ENCODE results near the gene NUDT1.
A peak's percentile ranks its signal among the peaks of the same experiment; 100 is the strongest.

NUDT1 gene

DNA sequence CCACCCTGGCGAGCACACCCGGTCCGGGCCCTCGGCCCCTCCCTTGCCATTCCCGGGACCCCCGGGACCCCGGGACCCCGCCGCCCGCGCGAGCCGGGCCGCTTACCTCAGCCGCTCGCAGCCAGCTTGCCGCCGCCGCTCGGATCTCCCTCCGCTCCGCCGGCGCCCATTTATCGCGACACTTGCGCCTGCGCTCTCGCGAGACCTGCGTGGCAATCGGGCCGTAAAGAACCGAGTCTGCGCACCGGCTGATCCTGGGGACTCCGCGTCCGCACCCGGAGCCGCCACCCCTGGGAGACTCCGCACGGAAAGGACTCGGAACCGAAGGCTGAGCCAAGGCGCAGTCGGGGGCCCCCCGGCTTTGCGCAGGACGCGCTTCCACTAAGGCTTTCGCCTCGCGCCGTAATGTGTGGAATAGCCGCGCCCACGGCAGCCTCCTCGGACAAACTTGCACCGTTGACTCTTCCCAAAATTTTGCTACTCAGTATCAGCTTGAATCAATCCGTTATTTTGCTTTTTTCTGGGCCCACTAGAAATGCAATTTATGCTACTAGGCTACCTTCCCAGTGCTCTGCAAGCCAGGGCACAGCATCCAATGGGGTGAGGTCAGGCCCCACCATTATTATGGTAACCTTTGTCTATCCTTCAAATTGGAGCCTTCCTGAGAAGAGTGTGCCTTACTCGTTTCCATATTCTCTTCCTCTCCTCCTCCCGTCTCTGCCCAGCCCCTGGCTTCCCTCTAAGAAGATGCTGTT is 9.1 kb upstream of the NUDT1 start, which contains the start of gene MAD1L1:
MAD1L1 (minus strand) TSS at position 180 of the 755 bp plus-strand sequence. CDS start 2,812 bp downstream, outside the sequence.
- Histone ChIP-seq H3K9me2 (replicated peaks; ENCODE audit: control insufficient read depth, low read length) (no peaks in the 10 kb centered on the region), H3K9me3 (ENCODE audit: control insufficient read depth, insufficient read depth, low read length) (no peaks in the 10 kb centered on the region), H3K27me3 (ENCODE audit: control insufficient read depth, low read length) (no peaks in the 10 kb centered on the region), H3K27ac (ENCODE audit: low read depth, low read length) (peak within 1 kb of the TSS; percentile 15; the same call in 1 of the 2 replicates), H3K4me2 (ENCODE audit: low read length) (peak within 1 kb of the TSS; percentile 75), H3F3A (ENCODE audit: control insufficient read depth, insufficient read depth) (peaks cover 33% of the 10 kb centered on the region), H3K79me2 (ENCODE audit: control insufficient read depth, low read length) (peaks cover 87% of the 10 kb centered on the region), H3K4me1 (ENCODE audit: control insufficient read depth, low read length) (peaks cover 49% of the 10 kb centered on the region), H4K20me1 (ENCODE audit: control insufficient read depth, insufficient read depth, low read depth, low read length) (peaks cover 19% of the 10 kb centered on the region), H3K36me3 (ENCODE audit: control insufficient read depth, low read length) (peaks cover 72% of the 10 kb centered on the region), H3K4me3 (ENCODE audit: low read length) (peak within 1 kb of the TSS; percentile 92)
- TF ChIP-seq EZH2phosphoT487 (IDR thresholded peaks at IDR 0.05; ENCODE audit: borderline replicate concordance, low read length) = no peak
- TF ChIP-seq, protein P1, sequence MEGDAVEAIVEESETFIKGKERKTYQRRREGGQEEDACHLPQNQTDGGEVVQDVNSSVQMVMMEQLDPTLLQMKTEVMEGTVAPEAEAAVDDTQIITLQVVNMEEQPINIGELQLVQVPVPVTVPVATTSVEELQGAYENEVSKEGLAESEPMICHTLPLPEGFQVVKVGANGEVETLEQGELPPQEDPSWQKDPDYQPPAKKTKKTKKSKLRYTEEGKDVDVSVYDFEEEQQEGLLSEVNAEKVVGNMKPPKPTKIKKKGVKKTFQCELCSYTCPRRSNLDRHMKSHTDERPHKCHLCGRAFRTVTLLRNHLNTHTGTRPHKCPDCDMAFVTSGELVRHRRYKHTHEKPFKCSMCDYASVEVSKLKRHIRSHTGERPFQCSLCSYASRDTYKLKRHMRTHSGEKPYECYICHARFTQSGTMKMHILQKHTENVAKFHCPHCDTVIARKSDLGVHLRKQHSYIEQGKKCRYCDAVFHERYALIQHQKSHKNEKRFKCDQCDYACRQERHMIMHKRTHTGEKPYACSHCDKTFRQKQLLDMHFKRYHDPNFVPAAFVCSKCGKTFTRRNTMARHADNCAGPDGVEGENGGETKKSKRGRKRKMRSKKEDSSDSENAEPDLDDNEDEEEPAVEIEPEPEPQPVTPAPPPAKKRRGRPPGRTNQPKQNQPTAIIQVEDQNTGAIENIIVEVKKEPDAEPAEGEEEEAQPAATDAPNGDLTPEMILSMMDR (IDR thresholded peaks at IDR 0.05; ENCODE audit: low read depth, low read length, poor library complexity, severe bottlenecking) = no peak

DNA sequence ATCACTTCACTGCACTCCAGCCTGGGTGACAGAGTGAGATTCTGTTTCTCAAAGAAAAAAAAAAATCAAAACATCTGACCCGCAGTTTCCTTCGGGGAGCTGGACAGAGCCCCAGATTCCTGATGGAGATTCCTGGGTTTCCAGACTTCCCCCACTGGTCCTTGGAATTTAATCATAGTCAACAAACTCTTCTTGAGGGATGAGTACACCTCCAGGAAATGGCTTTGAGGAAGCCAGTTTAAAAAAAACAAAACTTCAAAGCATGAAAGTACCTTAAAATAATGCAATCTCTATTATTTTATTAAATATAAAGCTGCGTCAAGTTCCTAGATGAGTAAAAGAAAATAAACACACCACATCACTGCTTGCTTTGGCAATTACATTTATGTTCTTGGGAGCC is 8.1 kb upstream of the NUDT1 start:
- peaks cover 83% of the 10 kb centered on the region for H3K79me2 ChIP-seq (ENCODE audit: control insufficient read depth, low read length)
- no peaks in the 10 kb centered on the region for H3K9me2 ChIP-seq (replicated peaks; ENCODE audit: control insufficient read depth, low read length)
- peaks cover 18% of the 10 kb centered on the region for H4K20me1 ChIP-seq (ENCODE audit: control insufficient read depth, insufficient read depth, low read depth, low read length)
- no peak overlapping the region for H3K27ac ChIP-seq (ENCODE audit: low read depth, low read length)
- H3K4me1 ChIP-seq (ENCODE audit: control insufficient read depth, low read length) = peaks cover 57% of the 10 kb centered on the region
- no peak for TF ChIP-seq EZH2phosphoT487 (IDR thresholded peaks at IDR 0.05; ENCODE audit: borderline replicate concordance, low read length)
- TF ChIP-seq, protein P1 (IDR thresholded peaks at IDR 0.05; ENCODE audit: low read depth, low read length, poor library complexity, severe bottlenecking) = no peak
- H3F3A ChIP-seq (ENCODE audit: control insufficient read depth, insufficient read depth) = peaks cover 38% of the 10 kb centered on the region
- H3K9me3 ChIP-seq (ENCODE audit: control insufficient read depth, insufficient read depth, low read length) = no peaks in the 10 kb centered on the region
- no peak overlapping the region for H3K4me2 ChIP-seq (ENCODE audit: low read length)
- H3K27me3 ChIP-seq (ENCODE audit: control insufficient read depth, low read length) = no peaks in the 10 kb centered on the region
- peaks cover 75% of the 10 kb centered on the region for H3K36me3 ChIP-seq (ENCODE audit: control insufficient read depth, low read length)
- no peak overlapping the region for H3K4me3 ChIP-seq (ENCODE audit: low read length)

DNA sequence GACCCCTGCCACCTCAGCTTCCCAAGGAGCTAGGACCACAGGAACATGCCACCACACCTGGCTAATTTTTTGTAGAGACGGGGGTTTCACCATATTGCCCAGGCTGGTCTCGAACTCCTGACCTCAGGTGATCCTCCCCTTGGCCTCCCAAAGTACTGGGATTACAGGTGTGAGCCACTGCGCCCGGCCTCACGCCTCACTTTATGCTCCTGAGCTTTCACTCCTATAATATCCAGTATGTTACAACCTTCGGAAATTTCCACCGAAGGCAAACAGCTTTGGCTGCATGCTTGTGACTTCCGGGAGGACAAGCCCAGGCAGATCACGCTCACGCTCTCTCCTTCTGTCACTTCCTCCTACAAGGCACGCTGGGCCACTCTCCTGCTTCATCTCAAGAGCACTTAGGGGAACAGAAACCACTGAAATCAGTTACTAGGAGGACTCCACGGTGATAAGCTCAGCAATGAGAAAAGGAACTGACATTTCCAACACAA is 4.9 kb upstream of the NUDT1 start:
- H3K79me2 ChIP-seq (ENCODE audit: control insufficient read depth, low read length) = peaks cover 83% of the 10 kb centered on the region

More for the DNA sequence above, 4.9 kb upstream of the NUDT1 start:
- Histone ChIP-seq H4K20me1 (ENCODE audit: control insufficient read depth, insufficient read depth, low read depth, low read length) (no peaks in the 10 kb centered on the region), H3K36me3 (ENCODE audit: control insufficient read depth, low read length) (peaks cover 80% of the 10 kb centered on the region), H3K9me3 (ENCODE audit: control insufficient read depth, insufficient read depth, low read length) (no peaks in the 10 kb centered on the region), H3K27ac (ENCODE audit: low read depth, low read length) (peak overlapping the region; percentile 87), H3K9me2 (replicated peaks; ENCODE audit: control insufficient read depth, low read length) (no peaks in the 10 kb centered on the region), H3K4me2 (ENCODE audit: low read length) (peak overlapping the region; percentile 92), H3F3A (ENCODE audit: control insufficient read depth, insufficient read depth) (peaks cover 52% of the 10 kb centered on the region), H3K4me1 (ENCODE audit: control insufficient read depth, low read length) (peaks cover 69% of the 10 kb centered on the region), H3K27me3 (ENCODE audit: control insufficient read depth, low read length) (no peaks in the 10 kb centered on the region), H3K4me3 (ENCODE audit: low read length) (peak overlapping the region; percentile 70)
- no peak for TF ChIP-seq EZH2phosphoT487 (IDR thresholded peaks at IDR 0.05; ENCODE audit: borderline replicate concordance, low read length)
- TF ChIP-seq, protein P1 (IDR thresholded peaks at IDR 0.05; ENCODE audit: low read depth, low read length, poor library complexity, severe bottlenecking) = no peak

Data from DOHH2 (cell line).